Measurements from ENCODE around the gene ANKRD33.
"Not testable (repeated sequence)": the region's sequence is repeated elsewhere in the genome, so short reads cannot be mapped to it uniquely, and the experiment has no call there.

DNA sequence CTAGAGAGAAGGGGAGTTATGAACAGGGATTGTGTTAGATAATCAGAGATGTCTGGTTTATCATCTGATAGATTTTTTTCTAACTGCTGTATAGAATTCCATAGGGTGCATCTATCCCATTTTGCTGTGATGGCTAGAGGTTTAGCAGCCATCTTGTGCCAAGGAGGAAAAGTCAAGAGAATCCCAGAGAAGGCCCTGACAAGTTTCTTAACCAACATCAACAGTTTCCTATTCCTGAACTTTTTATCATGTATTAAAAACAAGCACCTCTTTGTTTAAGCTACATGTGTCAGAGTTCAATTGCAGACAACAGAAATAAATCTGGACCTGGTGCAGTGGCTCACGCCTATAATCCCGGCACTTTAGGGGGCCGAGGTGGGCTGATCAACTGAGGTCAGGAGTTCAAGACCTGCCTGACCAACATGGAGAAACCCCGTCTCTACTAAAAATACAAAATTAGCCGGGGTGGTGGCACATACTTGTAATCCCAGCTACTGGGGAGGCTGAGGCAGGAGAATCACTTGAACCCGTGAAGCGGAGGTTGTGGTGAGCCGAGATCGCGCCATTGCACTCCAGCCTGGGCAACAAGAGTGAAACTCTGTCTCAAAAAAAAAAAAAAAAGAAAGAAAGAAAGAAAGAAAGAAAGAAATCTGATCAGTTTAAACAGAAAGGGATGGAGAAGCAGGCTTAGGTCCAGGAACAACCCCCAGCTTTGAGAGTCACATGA lies 2.4 kb upstream of the ANKRD33 start:
- not testable (repeated sequence) for TF ChIP-seq POLR2AphosphoS5 (IDR thresholded peaks at IDR 0.05; ENCODE audit: low read depth, low read length); POLR2A (IDR thresholded peaks at IDR 0.05; ENCODE audit: low read depth, low read length); SPI1 (IDR thresholded peaks at IDR 0.05; ENCODE audit: low read depth, low read length); PAX5 (IDR thresholded peaks at IDR 0.05; ENCODE audit: insufficient read depth, low read length, severe bottlenecking); TAF1 (IDR thresholded peaks at IDR 0.05; ENCODE audit: low read depth, low read length); POU2F2 (IDR thresholded peaks at IDR 0.05; ENCODE audit: low read depth, low read length)

Measured in GM12891 (cell line).